ENCODE measurements around the gene HMGXB3. TPM values are rescaled to one million over a fixed set of nuclear protein-coding genes. Genes with fewer than 3 reads are reported as not detected.

The HMGXB3 gene
- total RNA-seq, 2 donors from 2014 or later, result 49.2 to 50.1 TPM

- H3K36me3 ChIP-seq, result no peaks in the 10 kb centered on the region
- no peak overlapping the region for H3K4me3 ChIP-seq
- ATAC-seq (ENCODE audit: insufficient number of reproducible peaks, low FRiP score, low read depth) (no peak), DNase-seq (ENCODE audit: low spot score) (no peak)
- H3K27ac ChIP-seq, result peak overlapping the region in 1 of 2 donors; percentile 12
- TF ChIP-seq, protein P1, sequence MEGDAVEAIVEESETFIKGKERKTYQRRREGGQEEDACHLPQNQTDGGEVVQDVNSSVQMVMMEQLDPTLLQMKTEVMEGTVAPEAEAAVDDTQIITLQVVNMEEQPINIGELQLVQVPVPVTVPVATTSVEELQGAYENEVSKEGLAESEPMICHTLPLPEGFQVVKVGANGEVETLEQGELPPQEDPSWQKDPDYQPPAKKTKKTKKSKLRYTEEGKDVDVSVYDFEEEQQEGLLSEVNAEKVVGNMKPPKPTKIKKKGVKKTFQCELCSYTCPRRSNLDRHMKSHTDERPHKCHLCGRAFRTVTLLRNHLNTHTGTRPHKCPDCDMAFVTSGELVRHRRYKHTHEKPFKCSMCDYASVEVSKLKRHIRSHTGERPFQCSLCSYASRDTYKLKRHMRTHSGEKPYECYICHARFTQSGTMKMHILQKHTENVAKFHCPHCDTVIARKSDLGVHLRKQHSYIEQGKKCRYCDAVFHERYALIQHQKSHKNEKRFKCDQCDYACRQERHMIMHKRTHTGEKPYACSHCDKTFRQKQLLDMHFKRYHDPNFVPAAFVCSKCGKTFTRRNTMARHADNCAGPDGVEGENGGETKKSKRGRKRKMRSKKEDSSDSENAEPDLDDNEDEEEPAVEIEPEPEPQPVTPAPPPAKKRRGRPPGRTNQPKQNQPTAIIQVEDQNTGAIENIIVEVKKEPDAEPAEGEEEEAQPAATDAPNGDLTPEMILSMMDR (IDR thresholded peaks at IDR 0.05), result no peak
- H3K27me3 ChIP-seq (replicated peaks; ENCODE audit: insufficient read depth), result no peaks in the 10 kb centered on the region
- no peaks in the 10 kb centered on the region for H3K9me3 ChIP-seq
- peaks cover 11 to 41% of the 10 kb centered on the region in 2 donors for H3K4me1 ChIP-seq (ENCODE audit: control insufficient read depth in 1 of 2, low read depth in 2 of 2)
These were observed 4.2 kb upstream of the HMGXB3 start for GRCh38 chr5:149996205-149996890.

- no peak for DNase-seq (ENCODE audit: low spot score)
- Histone ChIP-seq H3K27me3 (replicated peaks; ENCODE audit: insufficient read depth) (no peaks in the 10 kb centered on the region), H3K9me3 (no peaks in the 10 kb centered on the region), H3K27ac (no peak overlapping the region), H3K36me3 (no peaks in the 10 kb centered on the region), H3K4me1 (ENCODE audit: control insufficient read depth in 1 of 2, low read depth in 2 of 2) (peaks cover 19 to 60% of the 10 kb centered on the region in 2 donors), H3K4me3 (no peak overlapping the region)
- TF ChIP-seq, protein P1 (IDR thresholded peaks at IDR 0.05), result no peak
- no peak for ATAC-seq (ENCODE audit: insufficient number of reproducible peaks, low FRiP score, low read depth)
These were observed 2.3 kb upstream of the HMGXB3 start for GRCh38 chr5:149998281-149998680.

DNA sequence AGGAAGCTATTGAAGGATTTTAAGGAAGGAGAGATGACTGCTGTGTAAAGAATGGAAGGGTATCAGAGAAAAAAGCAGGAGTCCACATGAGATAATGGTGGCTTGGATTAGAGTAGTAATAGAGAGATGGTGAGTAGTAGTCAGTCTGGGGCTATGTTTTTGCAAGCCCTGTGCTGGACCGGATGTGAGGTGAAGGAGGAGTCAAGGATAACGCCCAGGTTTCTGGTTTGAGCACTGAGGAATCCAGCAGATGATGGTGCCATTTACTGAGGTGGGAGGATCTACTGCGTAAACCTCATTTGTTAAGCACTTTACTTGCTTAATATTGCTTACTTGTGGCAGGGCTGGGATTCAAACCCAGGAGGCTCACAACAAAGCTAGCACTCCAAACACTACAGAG, 1.2 kb upstream of the HMGXB3 start:
- Histone ChIP-seq H3K9me3 (no peaks in the 10 kb centered on the region), H3K4me3 (peak overlapping the region; percentile 85), H3K27ac (peak overlapping the region in 1 of 2 donors; percentile 85), H3K36me3 (no peaks in the 10 kb centered on the region), H3K27me3 (replicated peaks; ENCODE audit: insufficient read depth) (no peaks in the 10 kb centered on the region), H3K4me1 (ENCODE audit: control insufficient read depth in 1 of 2, low read depth in 2 of 2) (peaks cover 13 to 49% of the 10 kb centered on the region in 2 donors)
- ATAC-seq (ENCODE audit: insufficient number of reproducible peaks, low FRiP score, low read depth) (no peak), DNase-seq (ENCODE audit: low spot score) (no peak)
- TF ChIP-seq, protein P1 (IDR thresholded peaks at IDR 0.05), result no peak

DNA sequence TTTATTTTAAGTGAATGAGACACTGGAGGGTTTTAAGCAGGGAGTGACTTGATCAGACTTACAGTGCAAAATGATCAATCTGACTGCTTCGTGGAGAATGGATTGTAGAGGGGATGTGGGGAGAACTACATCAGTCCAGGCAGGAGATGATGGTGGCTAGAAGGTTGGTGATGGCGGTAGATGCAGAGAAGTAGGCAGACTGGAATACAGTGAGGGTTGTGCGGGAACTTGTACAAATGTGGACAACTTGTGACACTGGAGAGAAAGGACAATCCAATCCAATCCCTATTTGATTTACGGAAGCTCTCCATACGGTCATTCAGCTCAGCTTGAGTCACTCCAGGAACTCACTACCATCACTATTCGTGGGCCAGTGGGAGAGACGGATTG, 678 bp upstream of the HMGXB3 start:
- Histone ChIP-seq H3K36me3 (peaks cover 3% of the 10 kb centered on the region), H3K27me3 (replicated peaks; ENCODE audit: insufficient read depth) (no peaks in the 10 kb centered on the region), H3K9me3 (no peaks in the 10 kb centered on the region), H3K4me3 (peak overlapping the region; percentile 85), H3K4me1 (ENCODE audit: control insufficient read depth in 1 of 2, low read depth in 2 of 2) (peaks cover 8 to 44% of the 10 kb centered on the region in 2 donors), H3K27ac (peak overlapping the region; percentile 85 to 86)
- peak; percentile 6 for ATAC-seq (ENCODE audit: insufficient number of reproducible peaks, low FRiP score, low read depth)
- TF ChIP-seq, protein P1 (IDR thresholded peaks at IDR 0.05), result no peak
- DNase-seq (ENCODE audit: low spot score), result no peak

DNA sequence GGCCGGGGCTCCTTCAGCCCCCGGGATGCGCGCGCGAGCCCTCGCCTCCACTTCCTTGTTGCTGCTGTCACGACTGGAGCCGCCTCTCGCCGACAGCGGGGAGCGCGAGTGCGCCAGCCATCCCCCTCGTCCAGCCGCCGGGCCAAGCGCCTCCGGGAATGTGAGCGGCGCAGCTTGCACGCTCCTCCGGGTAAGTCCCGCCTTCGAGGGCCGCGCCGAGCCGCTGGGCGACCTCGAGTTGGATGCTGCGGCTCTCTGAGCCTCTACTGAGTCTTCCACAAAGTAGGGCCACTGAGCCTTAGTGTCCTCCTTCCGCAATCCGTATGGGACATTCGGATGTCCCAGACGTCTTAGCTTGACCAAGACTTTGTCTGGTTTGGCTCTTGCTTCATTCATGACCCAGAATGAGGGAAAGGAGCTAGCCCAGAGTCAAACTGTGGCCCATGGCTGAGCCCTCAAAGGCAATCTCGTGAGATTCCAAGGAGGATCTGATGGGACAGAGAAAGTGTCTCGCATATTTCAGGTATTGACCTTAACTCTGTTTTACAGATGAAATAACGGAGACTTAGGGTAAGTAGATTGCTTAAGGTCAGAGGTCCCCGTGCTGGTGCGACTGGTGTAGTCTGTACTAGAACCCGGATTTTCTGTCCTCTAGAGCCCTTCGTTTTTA, 586 bp downstream of the HMGXB3 start:
- no peak for ATAC-seq (ENCODE audit: insufficient number of reproducible peaks, low FRiP score, low read depth)
- Histone ChIP-seq H3K4me3 (peak overlapping the region; percentile 85), H3K27me3 (replicated peaks; ENCODE audit: insufficient read depth) (no peaks in the 10 kb centered on the region), H3K27ac (peak overlapping the region; percentile 85 to 86), H3K9me3 (no peaks in the 10 kb centered on the region), H3K4me1 (ENCODE audit: control insufficient read depth in 1 of 2, low read depth in 2 of 2) (peaks cover 7 to 33% of the 10 kb centered on the region in 2 donors), H3K36me3 (peaks cover 6% of the 10 kb centered on the region)
- TF ChIP-seq, protein P1 (IDR thresholded peaks at IDR 0.05), result no peak
- no peak for DNase-seq (ENCODE audit: low spot score)
